ENCODE results near the gene NTHL1. TPM values are rescaled to one million over a fixed set of nuclear protein-coding genes. Genes with fewer than 3 reads are reported as not detected.

The NTHL1 gene
- total and polyA plus RNA-seq, 10 of the 15 experiments (the other 5 are each of a cell fraction or from before 2014, with no cell fraction given) = 0.85 to 54.7 (median 39.0) TPM

GRCh38 chr16:2008009-2008526 lies 39.6 kb downstream of the NTHL1 start:
- Histone ChIP-seq H3K36me3 (ENCODE audit: control insufficient read depth in 2 of 2, insufficient read depth in 2 of 2, low read length in 1 of 2) (peaks cover 0 to 8% of the 10 kb centered on the region in 2 experiments; a peak in 2 of 4 replicates), H3K4me3 (peak overlapping the region; percentile 100), H3K9me3 (replicated peaks; ENCODE audit: control insufficient read depth, insufficient read depth, low read length) (no peaks in the 10 kb centered on the region), H3K27me3 (replicated peaks in 1 of 2; ENCODE audit: control insufficient read depth in 2 of 2, insufficient read depth in 2 of 2, low read length in 1 of 2) (no peaks in the 10 kb centered on the region), H3K79me2 (ENCODE audit: control insufficient read depth, insufficient read depth, low read length) (peaks cover 67% of the 10 kb centered on the region), H2AFZ (ENCODE audit: control insufficient read depth, low read depth, low read length) (no peak overlapping the region), H3K4me2 (ENCODE audit: control insufficient read depth, insufficient read depth) (peak overlapping the region; percentile 98), H4K20me1 (ENCODE audit: control insufficient read depth, insufficient read depth) (peaks cover 6% of the 10 kb centered on the region), H3K4me1 (ENCODE audit: control insufficient read depth, insufficient read depth, low read length) (peaks cover 22% of the 10 kb centered on the region), H3K27ac (ENCODE audit: control insufficient read depth, insufficient read depth) (peak overlapping the region; percentile 89), H3K9ac (ENCODE audit: control insufficient read depth, insufficient read depth, low read length) (peak overlapping the region; percentile 92)
- ATAC-seq (peak; percentile 6; the same call in 1 of the 3 replicates), DNase-seq (ENCODE audit: low read depth, low spot score) (no peak), FAIRE-seq (no peak)
- intact Hi-C loops (cut with micrococcal nuclease; ENCODE audit: unreplicated experiment) (loop anchor here (5.0 kb wide), 1 partner anchor 144 kb away; no protein-coding TSS in a partner anchor), in situ Hi-C loops (cut with MboI) (no loop called here)
- ChIA-PET RAD21 (ENCODE audit: unreplicated experiment) (interaction anchor here (1.0 to 1.3 kb wide), 2 partner anchors 17 to 43 kb away, joined by 3 read pairs; partner anchors contain the start of gene RPS2), CTCF (interaction anchor here (0.7 to 1.4 kb wide), 5 partner anchors 9 to 132 kb away, joined by 3 to 8 read pairs (median 3); no protein-coding TSS in a partner anchor), POLR2A (interaction anchor here (0.6 to 2.2 kb wide), 5 partner anchors 12 to 147 kb away, joined by 3 to 14 read pairs (median 7); partner anchors contain the start of gene TRAF7), SMC1A (ENCODE audit: uncharacterized antibody, unreplicated experiment) (interaction anchor here (1.1 to 1.9 kb wide), 3 partner anchors 27 to 147 kb away, joined by 3 to 5 read pairs (median 3); partner anchors contain the start of genes NOXO1, NTHL1, TRAF7 and TSC2)
- 2% methylated on average over 15 of the region's 15 CpGs for WGBS (ENCODE audit: insufficient coverage, insufficient replicate concordance, low lambda C conversion rate, missing lambda C conversion rate)
- TSS peak; percentile 85 for BruUV-seq (replicated peaks)
- 0 out of 2 replicates have a peak, but pooled peaks have one; percentile 21 for TF ChIP-seq DPF2 (IDR thresholded peaks at IDR 0.05)
- no peak for TF ChIP-seq PAX8 (IDR thresholded peaks at IDR 0.05)
- no peak for TF ChIP-seq SUZ12 (IDR thresholded peaks at IDR 0.05; ENCODE audit: unreplicated experiment)
- no peak for TF ChIP-seq RELA (IDR thresholded peaks at IDR 0.05; ENCODE audit: borderline replicate concordance, partially characterized antibody)
- TF ChIP-seq EP300 (IDR thresholded peaks at IDR 0.05; ENCODE audit: borderline replicate concordance in 1 of 2, control insufficient read depth in 1 of 2, low read depth in 2 of 2, low read length in 2 of 2) = no peak
- TF ChIP-seq NR2F1 (conservative IDR thresholded peaks at IDR 0.05) = peak; percentile 60
- no peak for TF ChIP-seq CHD4 (IDR thresholded peaks at IDR 0.05)
- TF ChIP-seq RAD51 (IDR thresholded peaks at IDR 0.05) = peak; percentile 61
- TF ChIP-seq BHLHE40 (IDR thresholded peaks at IDR 0.05; ENCODE audit: borderline replicate concordance in 1 of 2, low read depth in 2 of 2, low read length in 1 of 2) = peak; percentile 77 to 93
- no peak for TF ChIP-seq SKIL (IDR thresholded peaks at IDR 0.05; ENCODE audit: low read depth, poor library complexity, severe bottlenecking)
- no peak for TF ChIP-seq NFXL1 (IDR thresholded peaks at IDR 0.05; ENCODE audit: borderline replicate concordance)
- TF ChIP-seq ZBTB4 (CRISPR knock-in tag; IDR thresholded peaks at IDR 0.05) = no peak
- TF ChIP-seq NFYB (IDR thresholded peaks at IDR 0.05; ENCODE audit: insufficient read depth, low read depth, low read length) = no peak
- TF ChIP-seq, protein P1, sequence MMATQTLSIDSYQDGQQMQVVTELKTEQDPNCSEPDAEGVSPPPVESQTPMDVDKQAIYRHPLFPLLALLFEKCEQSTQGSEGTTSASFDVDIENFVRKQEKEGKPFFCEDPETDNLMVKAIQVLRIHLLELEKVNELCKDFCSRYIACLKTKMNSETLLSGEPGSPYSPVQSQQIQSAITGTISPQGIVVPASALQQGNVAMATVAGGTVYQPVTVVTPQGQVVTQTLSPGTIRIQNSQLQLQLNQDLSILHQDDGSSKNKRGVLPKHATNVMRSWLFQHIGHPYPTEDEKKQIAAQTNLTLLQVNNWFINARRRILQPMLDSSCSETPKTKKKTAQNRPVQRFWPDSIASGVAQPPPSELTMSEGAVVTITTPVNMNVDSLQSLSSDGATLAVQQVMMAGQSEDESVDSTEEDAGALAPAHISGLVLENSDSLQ (IDR thresholded peaks at IDR 0.05) = 0 out of 2 replicates have a peak, but pooled peaks have one; percentile 6
- TF ChIP-seq, protein P2, sequence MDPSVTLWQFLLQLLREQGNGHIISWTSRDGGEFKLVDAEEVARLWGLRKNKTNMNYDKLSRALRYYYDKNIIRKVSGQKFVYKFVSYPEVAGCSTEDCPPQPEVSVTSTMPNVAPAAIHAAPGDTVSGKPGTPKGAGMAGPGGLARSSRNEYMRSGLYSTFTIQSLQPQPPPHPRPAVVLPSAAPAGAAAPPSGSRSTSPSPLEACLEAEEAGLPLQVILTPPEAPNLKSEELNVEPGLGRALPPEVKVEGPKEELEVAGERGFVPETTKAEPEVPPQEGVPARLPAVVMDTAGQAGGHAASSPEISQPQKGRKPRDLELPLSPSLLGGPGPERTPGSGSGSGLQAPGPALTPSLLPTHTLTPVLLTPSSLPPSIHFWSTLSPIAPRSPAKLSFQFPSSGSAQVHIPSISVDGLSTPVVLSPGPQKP (IDR thresholded peaks at IDR 0.05; ENCODE audit: low read depth, low read length) = no peak
